ENCODE measurements around the gene LRP1-AS. TPM values are rescaled to one million over a fixed set of nuclear protein-coding genes. Genes with fewer than 3 reads are reported as not detected.

The LRP1-AS gene
- total RNA-seq, 1 experiment from 2014 or later = not detected

DNA sequence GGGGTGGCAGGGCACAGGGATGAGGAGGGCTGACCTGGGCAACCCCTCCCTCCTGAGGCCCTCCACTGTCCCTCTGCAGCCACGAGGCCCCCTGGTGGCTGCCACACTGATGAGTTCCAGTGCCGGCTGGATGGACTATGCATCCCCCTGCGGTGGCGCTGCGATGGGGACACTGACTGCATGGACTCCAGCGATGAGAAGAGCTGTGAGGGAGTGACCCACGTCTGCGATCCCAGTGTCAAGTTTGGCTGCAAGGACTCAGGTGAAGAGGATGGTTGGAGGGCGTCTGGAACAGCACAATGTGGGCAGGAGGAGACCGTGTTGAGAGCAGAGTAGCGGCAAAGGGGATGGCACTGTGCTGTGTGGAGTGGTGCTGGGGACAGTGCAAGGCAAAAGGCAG is 25.7 kb upstream of the LRP1-AS start:
- TF ChIP-seq CEBPB (IDR thresholded peaks at IDR 0.05; ENCODE audit: low read depth) (no peak), RAD21 (IDR thresholded peaks at IDR 0.05; ENCODE audit: low read depth) (peak; percentile 53)
- TF ChIP-seq, protein P1, sequence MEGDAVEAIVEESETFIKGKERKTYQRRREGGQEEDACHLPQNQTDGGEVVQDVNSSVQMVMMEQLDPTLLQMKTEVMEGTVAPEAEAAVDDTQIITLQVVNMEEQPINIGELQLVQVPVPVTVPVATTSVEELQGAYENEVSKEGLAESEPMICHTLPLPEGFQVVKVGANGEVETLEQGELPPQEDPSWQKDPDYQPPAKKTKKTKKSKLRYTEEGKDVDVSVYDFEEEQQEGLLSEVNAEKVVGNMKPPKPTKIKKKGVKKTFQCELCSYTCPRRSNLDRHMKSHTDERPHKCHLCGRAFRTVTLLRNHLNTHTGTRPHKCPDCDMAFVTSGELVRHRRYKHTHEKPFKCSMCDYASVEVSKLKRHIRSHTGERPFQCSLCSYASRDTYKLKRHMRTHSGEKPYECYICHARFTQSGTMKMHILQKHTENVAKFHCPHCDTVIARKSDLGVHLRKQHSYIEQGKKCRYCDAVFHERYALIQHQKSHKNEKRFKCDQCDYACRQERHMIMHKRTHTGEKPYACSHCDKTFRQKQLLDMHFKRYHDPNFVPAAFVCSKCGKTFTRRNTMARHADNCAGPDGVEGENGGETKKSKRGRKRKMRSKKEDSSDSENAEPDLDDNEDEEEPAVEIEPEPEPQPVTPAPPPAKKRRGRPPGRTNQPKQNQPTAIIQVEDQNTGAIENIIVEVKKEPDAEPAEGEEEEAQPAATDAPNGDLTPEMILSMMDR (IDR thresholded peaks at IDR 0.05 in 2 of 3, conservative IDR thresholded peaks at IDR 0.05 in 1 of 3; ENCODE audit: borderline replicate concordance in 1 of 3, insufficient read depth in 1 of 3, low read depth in 2 of 3, low read length in 2 of 3) = peak; percentile 83 to 85 (median 83)
- no peak overlapping the region for H3K4me3 ChIP-seq (replicated peaks in 1 of 2; ENCODE audit: low read depth in 1 of 2, low read length in 2 of 2)
- no peaks in the 10 kb centered on the region for H3K79me2 ChIP-seq (ENCODE audit: insufficient read depth, low read length)
- no peaks in the 10 kb centered on the region for H3K9me3 ChIP-seq (ENCODE audit: control insufficient read depth in 1 of 2, insufficient read depth in 1 of 2, low read depth in 1 of 2, low read length in 2 of 2)
- no peak overlapping the region for H3K4me2 ChIP-seq (ENCODE audit: low read length)
- no peaks in the 10 kb centered on the region for H3K27me3 ChIP-seq (ENCODE audit: insufficient read depth, low read length)
- H4K20me1 ChIP-seq (ENCODE audit: insufficient read depth) = no peaks in the 10 kb centered on the region
- intact Hi-C loops (cut with micrococcal nuclease) = loop anchor here (1.0 kb wide), 1 partner anchor 49 kb away; no protein-coding TSS in a partner anchor
- H3K4me1 ChIP-seq (ENCODE audit: control insufficient read depth in 1 of 2, insufficient read depth in 2 of 2, low read length in 2 of 2) = peaks cover 18 to 28% of the 10 kb centered on the region in 2 experiments
- ATAC-seq (peak; percentile 76), DNase-seq (ENCODE audit: low read depth, low spot score) (no peak)
- H3K36me3 ChIP-seq (ENCODE audit: control insufficient read depth in 1 of 2, insufficient read depth in 2 of 2, low read length in 2 of 2) = no peaks in the 10 kb centered on the region; a peak in 1 of 4 replicates
- RAD21 ChIA-PET (ENCODE audit: low non-redundant PET in 1 of 2, low total read pairs in 2 of 2, uncharacterized antibody in 2 of 2, unreplicated experiment in 2 of 2) = interaction anchor here (0.6 to 1.8 kb wide), 4 partner anchors 9 to 62 kb away, joined by 3 read pairs; partner anchors contain the start of genes LRP1 (in 1 of the 2) and STAT6 (in 1 of the 2)
- H3K27ac ChIP-seq (ENCODE audit: low read depth, low read length) = no peak overlapping the region
- no peaks in the 10 kb centered on the region for H3K9me2 ChIP-seq (ENCODE audit: insufficient read depth)
- CTCF ChIA-PET = interaction anchor here (0.8 to 5.0 kb wide), 5 partner anchors 10 to 104 kb away, joined by 3 to 23 read pairs (median 5); no protein-coding TSS in a partner anchor
- no TSS peak for BruUV-seq (replicated peaks)
- no peak overlapping the region for H2AFZ ChIP-seq (ENCODE audit: low read depth, low read length, poor library complexity, severe bottlenecking)
- POLR2A ChIA-PET = no interaction called here
- H3K9ac ChIP-seq (ENCODE audit: low read length) = no peak overlapping the region

DNA sequence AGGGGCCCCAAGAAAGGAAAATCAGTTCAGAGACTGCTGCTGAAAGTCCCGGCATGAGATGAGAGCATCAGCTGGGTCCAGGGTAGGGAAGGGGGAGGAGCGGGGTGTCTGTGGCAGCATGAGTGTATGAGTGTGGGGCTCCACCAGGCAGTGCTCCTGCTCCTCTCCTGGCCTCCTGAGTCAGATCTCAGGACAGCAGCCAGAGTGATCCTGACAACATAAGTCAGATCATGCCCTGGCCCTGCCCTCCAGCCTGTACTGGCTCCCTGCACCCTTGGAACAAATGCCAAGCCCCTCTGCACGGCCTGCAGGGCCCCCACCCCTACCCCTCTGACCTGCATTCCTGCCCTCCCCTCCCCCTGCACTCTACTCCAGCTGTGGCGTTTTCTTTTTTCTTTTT is 24.2 kb upstream of the LRP1-AS start:
- no peak overlapping the region for H3K4me2 ChIP-seq (ENCODE audit: low read length)
- POLR2A ChIA-PET = no interaction called here
- TF ChIP-seq EZH2phosphoT487 (IDR thresholded peaks at IDR 0.05; ENCODE audit: borderline replicate concordance) (no peak), CEBPB (IDR thresholded peaks at IDR 0.05; ENCODE audit: low read depth) (no peak), TCF7L2 (IDR thresholded peaks at IDR 0.05; ENCODE audit: borderline replicate concordance, extremely low read depth, insufficient read depth, insufficient read length) (no peak), ZFX (IDR thresholded peaks at IDR 0.05) (no peak), POLR2A (IDR thresholded peaks at IDR 0.05; ENCODE audit: borderline replicate concordance, extremely low read depth, insufficient read depth, insufficient read length) (no peak), EGR1 (IDR thresholded peaks at IDR 0.05; ENCODE audit: low read depth) (no peak), ZNF274 (IDR thresholded peaks at IDR 0.05; ENCODE audit: low read depth, low read length) (no peak), SP1 (IDR thresholded peaks at IDR 0.05; ENCODE audit: low read depth) (no peak), RAD21 (IDR thresholded peaks at IDR 0.05; ENCODE audit: low read depth) (no peak)
- TF ChIP-seq, protein P2, sequence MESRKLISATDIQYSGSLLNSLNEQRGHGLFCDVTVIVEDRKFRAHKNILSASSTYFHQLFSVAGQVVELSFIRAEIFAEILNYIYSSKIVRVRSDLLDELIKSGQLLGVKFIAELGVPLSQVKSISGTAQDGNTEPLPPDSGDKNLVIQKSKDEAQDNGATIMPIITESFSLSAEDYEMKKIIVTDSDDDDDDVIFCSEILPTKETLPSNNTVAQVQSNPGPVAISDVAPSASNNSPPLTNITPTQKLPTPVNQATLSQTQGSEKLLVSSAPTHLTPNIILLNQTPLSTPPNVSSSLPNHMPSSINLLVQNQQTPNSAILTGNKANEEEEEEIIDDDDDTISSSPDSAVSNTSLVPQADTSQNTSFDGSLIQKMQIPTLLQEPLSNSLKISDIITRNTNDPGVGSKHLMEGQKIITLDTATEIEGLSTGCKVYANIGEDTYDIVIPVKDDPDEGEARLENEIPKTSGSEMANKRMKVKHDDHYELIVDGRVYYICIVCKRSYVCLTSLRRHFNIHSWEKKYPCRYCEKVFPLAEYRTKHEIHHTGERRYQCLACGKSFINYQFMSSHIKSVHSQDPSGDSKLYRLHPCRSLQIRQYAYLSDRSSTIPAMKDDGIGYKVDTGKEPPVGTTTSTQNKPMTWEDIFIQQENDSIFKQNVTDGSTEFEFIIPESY (IDR thresholded peaks at IDR 0.05; ENCODE audit: extremely low read depth, insufficient replicate concordance, low read length) = no peak
- TF ChIP-seq, protein P3, sequence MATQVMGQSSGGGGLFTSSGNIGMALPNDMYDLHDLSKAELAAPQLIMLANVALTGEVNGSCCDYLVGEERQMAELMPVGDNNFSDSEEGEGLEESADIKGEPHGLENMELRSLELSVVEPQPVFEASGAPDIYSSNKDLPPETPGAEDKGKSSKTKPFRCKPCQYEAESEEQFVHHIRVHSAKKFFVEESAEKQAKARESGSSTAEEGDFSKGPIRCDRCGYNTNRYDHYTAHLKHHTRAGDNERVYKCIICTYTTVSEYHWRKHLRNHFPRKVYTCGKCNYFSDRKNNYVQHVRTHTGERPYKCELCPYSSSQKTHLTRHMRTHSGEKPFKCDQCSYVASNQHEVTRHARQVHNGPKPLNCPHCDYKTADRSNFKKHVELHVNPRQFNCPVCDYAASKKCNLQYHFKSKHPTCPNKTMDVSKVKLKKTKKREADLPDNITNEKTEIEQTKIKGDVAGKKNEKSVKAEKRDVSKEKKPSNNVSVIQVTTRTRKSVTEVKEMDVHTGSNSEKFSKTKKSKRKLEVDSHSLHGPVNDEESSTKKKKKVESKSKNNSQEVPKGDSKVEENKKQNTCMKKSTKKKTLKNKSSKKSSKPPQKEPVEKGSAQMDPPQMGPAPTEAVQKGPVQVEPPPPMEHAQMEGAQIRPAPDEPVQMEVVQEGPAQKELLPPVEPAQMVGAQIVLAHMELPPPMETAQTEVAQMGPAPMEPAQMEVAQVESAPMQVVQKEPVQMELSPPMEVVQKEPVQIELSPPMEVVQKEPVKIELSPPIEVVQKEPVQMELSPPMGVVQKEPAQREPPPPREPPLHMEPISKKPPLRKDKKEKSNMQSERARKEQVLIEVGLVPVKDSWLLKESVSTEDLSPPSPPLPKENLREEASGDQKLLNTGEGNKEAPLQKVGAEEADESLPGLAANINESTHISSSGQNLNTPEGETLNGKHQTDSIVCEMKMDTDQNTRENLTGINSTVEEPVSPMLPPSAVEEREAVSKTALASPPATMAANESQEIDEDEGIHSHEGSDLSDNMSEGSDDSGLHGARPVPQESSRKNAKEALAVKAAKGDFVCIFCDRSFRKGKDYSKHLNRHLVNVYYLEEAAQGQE (IDR thresholded peaks at IDR 0.05; ENCODE audit: low read depth) = no peak

More for the DNA sequence above, 24.2 kb upstream of the LRP1-AS start:
- H3K36me3 ChIP-seq (ENCODE audit: control insufficient read depth in 1 of 2, insufficient read depth in 2 of 2, low read length in 2 of 2) = no peaks in the 10 kb centered on the region; a peak in 1 of 4 replicates
- H3K9me2 ChIP-seq (ENCODE audit: insufficient read depth) = no peaks in the 10 kb centered on the region
- intact Hi-C loops (cut with micrococcal nuclease) = no loop called here
- no peak overlapping the region for H2AFZ ChIP-seq (ENCODE audit: low read depth, low read length, poor library complexity, severe bottlenecking)
- H3K9me3 ChIP-seq (ENCODE audit: control insufficient read depth in 1 of 2, insufficient read depth in 1 of 2, low read depth in 1 of 2, low read length in 2 of 2) = no peaks in the 10 kb centered on the region
- no TSS peak for BruUV-seq (replicated peaks)
- CTCF ChIA-PET = no interaction called here
- RAD21 ChIA-PET (ENCODE audit: low non-redundant PET in 1 of 2, low total read pairs in 2 of 2, uncharacterized antibody in 2 of 2, unreplicated experiment in 2 of 2) = no interaction called here
- H3K4me1 ChIP-seq (ENCODE audit: control insufficient read depth in 1 of 2, insufficient read depth in 2 of 2, low read length in 2 of 2) = peaks cover 19 to 27% of the 10 kb centered on the region in 2 experiments
- H3K4me3 ChIP-seq (replicated peaks in 1 of 2; ENCODE audit: low read depth in 1 of 2, low read length in 2 of 2) = no peak overlapping the region
- H3K27ac ChIP-seq (ENCODE audit: low read depth, low read length) = no peak overlapping the region
- DNase-seq (ENCODE audit: low read depth, low spot score) (no peak), ATAC-seq (no peak)
- H4K20me1 ChIP-seq (ENCODE audit: insufficient read depth) = no peaks in the 10 kb centered on the region
- H3K9ac ChIP-seq (ENCODE audit: low read length) = no peak overlapping the region
- no peaks in the 10 kb centered on the region for H3K79me2 ChIP-seq (ENCODE audit: insufficient read depth, low read length)
- H3K27me3 ChIP-seq (ENCODE audit: insufficient read depth, low read length) = no peaks in the 10 kb centered on the region

Data from HCT116 (cell line).